AG09309 (cell line): ENCODE measurements around the gene NUP210.

Experiments used
- DNase-seq: peaks from one replicate; pipeline ENCODE4 v3.0.0-alpha.2; 2010; ENCODE audit warnings: low read depth
- H3K4me3 ChIP-seq: 2 replicates; pipeline ENCODE4 v1.5.1; 2011; ENCODE audit warnings: mild to moderate bottlenecking, low read depth, low read length, moderate library complexity; ENCODE audit not compliant: control insufficient read depth
- CTCF ChIP-seq: IDR thresholded peaks from 2 replicates; pipeline ENCODE4 v1.5.1; 2011; ENCODE audit warnings: mild to moderate bottlenecking, low read depth, low read length, inconsistent platforms; ENCODE audit not compliant: insufficient read depth, control insufficient read depth; ENCODE audit errors: missing control alignments

NUP210 gene

GRCh38 chr3:13292375-13292774 lies 127.7 kb downstream of the NUP210 start:
- no peak overlapping the region for H3K4me3 ChIP-seq
- no peak for TF ChIP-seq CTCF
- DNase-seq, result no peak

DNA sequence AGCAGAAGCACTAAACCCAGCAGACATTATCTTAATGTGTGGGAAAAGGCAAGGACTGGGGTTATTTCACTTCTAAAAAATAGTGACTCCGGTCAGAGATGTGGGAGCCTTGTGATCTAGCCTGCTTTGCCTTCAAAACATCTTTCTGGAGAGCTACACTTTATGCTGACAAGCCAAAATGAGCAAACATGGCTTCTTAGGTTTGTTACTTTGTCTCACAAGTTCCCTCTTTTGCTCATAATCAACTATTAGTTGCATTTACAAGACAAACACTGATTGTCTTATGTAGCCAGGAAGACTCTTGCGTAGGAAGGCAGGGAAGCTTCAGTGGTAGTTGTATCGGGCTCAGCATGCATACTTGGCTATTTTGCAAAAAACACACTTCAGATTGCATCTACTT lies 129.2 kb downstream of the NUP210 start:
- no peak for DNase-seq
- no peak for TF ChIP-seq CTCF
- no peak overlapping the region for H3K4me3 ChIP-seq

- TF ChIP-seq CTCF, result no peak
Observed at GRCh38 chr3:13289771-13290285, 130.3 kb downstream of the NUP210 start.

DNA sequence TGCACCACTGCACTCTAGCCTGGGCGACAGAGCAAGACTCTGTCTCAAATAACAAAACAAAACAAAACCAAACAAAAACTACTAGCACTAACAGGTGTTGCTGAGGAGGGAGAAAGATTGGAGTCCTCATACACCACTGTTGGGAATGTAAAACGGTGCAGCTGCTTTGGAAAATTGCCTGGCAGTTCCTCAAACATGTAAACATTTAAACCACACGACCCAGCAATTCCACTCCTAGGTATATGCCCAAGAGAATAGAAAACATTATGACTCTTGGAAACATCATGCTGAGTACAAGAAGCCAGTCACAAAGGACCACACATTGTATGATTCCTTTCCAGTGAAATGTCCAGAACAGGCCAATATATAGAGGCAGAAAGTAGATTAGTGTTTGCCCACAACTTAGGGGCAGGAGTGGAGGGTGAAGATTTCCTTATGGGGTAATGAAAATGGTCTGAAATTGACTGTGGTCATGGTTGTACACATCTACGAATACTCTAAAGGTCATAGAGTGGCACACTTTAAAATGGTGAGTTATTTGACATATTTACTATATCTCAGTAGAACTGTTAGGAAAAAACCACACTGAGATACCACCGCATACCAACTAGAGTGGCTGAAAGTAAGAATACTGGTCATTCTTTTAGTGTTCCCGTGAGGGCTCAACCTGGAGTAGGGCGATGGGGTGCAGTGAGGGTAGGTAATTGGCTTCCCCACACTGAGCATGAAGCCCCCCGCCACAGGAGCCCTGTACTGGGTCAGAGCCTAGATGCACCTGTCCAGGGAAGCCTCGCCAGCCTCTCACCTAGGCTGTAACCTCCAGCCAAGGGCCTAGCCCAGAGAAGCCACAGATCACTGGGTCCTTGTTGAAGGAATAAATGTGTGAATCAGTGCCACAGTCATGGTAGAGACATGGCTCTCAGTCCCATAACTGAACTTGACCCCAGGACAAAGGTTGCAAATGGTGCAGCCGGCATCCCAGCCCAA lies 131.1 kb downstream of the NUP210 start:
- TF ChIP-seq CTCF, result no peak
- DNase-seq, result no peak

More at GRCh38 chr3:13289771-13290285, 130.3 kb downstream of the NUP210 start:
- no peak for DNase-seq
- H3K4me3 ChIP-seq, result no peak overlapping the region

GRCh38 chr3:13287833-13288232 lies 132.3 kb downstream of the NUP210 start:
- TF ChIP-seq CTCF, result no peak
- DNase-seq, result no peak

More for the DNA sequence above, 131.1 kb downstream of the NUP210 start:
- no peak overlapping the region for H3K4me3 ChIP-seq

GRCh38 chr3:13286873-13287272 lies 133.2 kb downstream of the NUP210 start:
- no peak overlapping the region for H3K4me3 ChIP-seq
- DNase-seq, result no peak
- TF ChIP-seq CTCF, result no peak

More at GRCh38 chr3:13287833-13288232, 132.3 kb downstream of the NUP210 start:
- H3K4me3 ChIP-seq, result no peak overlapping the region
